Uterus (tissue), 2 donors: ENCODE results near the gene OTUD4.

Experiments used
- POLR2A ChIP-seq, 2 donors: fragments of 450-650 bp; IDR thresholded peaks; one replicate each; pipeline ENCODE4 v1.6.1; 2016; ENCODE audit warnings: antibody characterized with exemption in 2 of 2, mild to moderate bottlenecking in 1 of 2, moderate library complexity in 1 of 2
- TF ChIP-seq, protein P1 (sequence below), 4 experiments: fragments of 200-600 bp in 2 of 4; fragments of 450-650 bp in 2 of 4; sonication (generic) in 2 of 4; IDR thresholded peaks; one replicate each; pipeline ENCODE4 v1.5.1; 2016 to 2019; ENCODE audit warnings: antibody characterized with exemption in 4 of 4, mild to moderate bottlenecking in 2 of 4, moderate library complexity in 1 of 4

DNA sequence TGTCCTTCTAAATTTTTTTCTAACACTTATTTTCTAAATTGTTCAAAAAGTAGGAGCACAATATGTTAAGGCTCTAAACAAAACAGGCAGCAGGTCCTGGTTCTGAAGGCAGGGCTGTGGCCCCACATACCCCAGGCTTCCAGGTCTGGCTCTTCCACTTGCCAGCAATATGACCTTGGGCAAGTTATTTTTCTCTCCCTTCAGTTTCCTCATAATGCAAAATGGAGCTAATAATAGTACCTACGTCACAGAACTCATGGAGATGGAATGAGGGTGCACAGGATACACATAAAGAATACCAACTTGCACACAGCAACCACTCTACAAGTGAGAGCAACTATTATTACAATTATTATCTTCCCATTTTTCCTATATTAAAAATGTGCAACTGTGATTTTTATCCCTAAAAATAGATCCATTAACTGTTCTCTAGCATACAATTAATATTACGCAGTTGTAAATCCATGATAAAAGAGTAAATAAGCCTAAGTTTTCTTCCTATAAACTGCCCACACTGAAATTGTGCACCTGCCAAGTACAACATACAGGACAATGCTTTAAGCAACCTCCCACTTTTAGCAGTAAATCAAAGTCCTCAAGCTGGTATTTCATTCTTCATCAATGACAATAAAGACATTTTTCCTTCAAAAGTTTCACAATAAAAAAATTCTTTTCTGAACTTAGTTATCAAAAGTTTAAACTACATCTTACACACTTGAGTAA is 27.0 kb downstream of the OTUD4 start:
- TF ChIP-seq, protein P1, sequence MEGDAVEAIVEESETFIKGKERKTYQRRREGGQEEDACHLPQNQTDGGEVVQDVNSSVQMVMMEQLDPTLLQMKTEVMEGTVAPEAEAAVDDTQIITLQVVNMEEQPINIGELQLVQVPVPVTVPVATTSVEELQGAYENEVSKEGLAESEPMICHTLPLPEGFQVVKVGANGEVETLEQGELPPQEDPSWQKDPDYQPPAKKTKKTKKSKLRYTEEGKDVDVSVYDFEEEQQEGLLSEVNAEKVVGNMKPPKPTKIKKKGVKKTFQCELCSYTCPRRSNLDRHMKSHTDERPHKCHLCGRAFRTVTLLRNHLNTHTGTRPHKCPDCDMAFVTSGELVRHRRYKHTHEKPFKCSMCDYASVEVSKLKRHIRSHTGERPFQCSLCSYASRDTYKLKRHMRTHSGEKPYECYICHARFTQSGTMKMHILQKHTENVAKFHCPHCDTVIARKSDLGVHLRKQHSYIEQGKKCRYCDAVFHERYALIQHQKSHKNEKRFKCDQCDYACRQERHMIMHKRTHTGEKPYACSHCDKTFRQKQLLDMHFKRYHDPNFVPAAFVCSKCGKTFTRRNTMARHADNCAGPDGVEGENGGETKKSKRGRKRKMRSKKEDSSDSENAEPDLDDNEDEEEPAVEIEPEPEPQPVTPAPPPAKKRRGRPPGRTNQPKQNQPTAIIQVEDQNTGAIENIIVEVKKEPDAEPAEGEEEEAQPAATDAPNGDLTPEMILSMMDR (IDR thresholded peaks at IDR 0.05), result no peak
- TF ChIP-seq POLR2A (IDR thresholded peaks at IDR 0.05), result no peak
